GM12878 (cell line): Measurements from ENCODE around the gene MUC12. TPM values are rescaled to one million over a fixed set of nuclear protein-coding genes. Genes with fewer than 3 reads are reported as not detected.

Experiments
- DPF2 ChIP-seq: fragments of 450-650 bp; IDR thresholded peaks from 2 replicates; pipeline ENCODE4 v1.6.1; 2017; ENCODE audit warnings: mild to moderate bottlenecking
- EGR1 ChIP-seq, 2 experiments: IDR thresholded peaks; 1 replicate in 1 of 2; 2 replicates in 1 of 2; pipeline ENCODE4 v1.6.1; 2011 to 2012; ENCODE audit warnings: low read depth in 2 of 2, low read length in 2 of 2, borderline replicate concordance in 1 of 2, mild to moderate bottlenecking in 1 of 2, moderate library complexity in 1 of 2
- ELK1 ChIP-seq: IDR thresholded peaks from 2 replicates; pipeline ENCODE4 v1.6.1; 2012; ENCODE audit warnings: low read depth, low read length, improper control_type of control experiment
- IKZF1 ChIP-seq: fragments of 450-650 bp; conservative IDR thresholded peaks from 2 replicates; pipeline ENCODE4 v1.6.1; 2017; ENCODE audit warnings: antibody characterized with exemption, mild to moderate bottlenecking
- MTA2 ChIP-seq: fragments of 450-650 bp; IDR thresholded peaks from 2 replicates; pipeline ENCODE4 v1.6.1; 2016; ENCODE audit warnings: low read depth, mild to moderate bottlenecking, moderate library complexity
- NFXL1 ChIP-seq: fragments of 450-650 bp; IDR thresholded peaks from 2 replicates; pipeline ENCODE4 v1.6.1; 2017; ENCODE audit warnings: antibody characterized with exemption, mild to moderate bottlenecking, borderline replicate concordance
- NR2C2 ChIP-seq: IDR thresholded peaks from 2 replicates; pipeline ENCODE4 v1.6.1; 2011; ENCODE audit warnings: borderline replicate concordance, low read depth; ENCODE audit not compliant: control insufficient read depth, insufficient read length
- POU2F2 ChIP-seq: IDR thresholded peaks from 3 replicates; pipeline ENCODE4 v1.6.1; 2011; ENCODE audit warnings: low read depth, mild to moderate bottlenecking, low read length, borderline replicate concordance
- SIX5 ChIP-seq: IDR thresholded peaks from 2 replicates; pipeline ENCODE4 v1.6.1; 2011; ENCODE audit warnings: mild to moderate bottlenecking, low read depth, low read length, moderate library complexity; ENCODE audit not compliant: severe bottlenecking
- SPI1 ChIP-seq: IDR thresholded peaks from 2 replicates; pipeline ENCODE4 v1.6.1; 2011; ENCODE audit warnings: low read depth, mild to moderate bottlenecking, low read length, moderate library complexity, borderline replicate concordance; ENCODE audit not compliant: insufficient read depth
- ZBTB40 ChIP-seq: fragments of 450-650 bp; IDR thresholded peaks from 2 replicates; pipeline ENCODE4 v1.6.1; 2016; ENCODE audit warnings: mild to moderate bottlenecking, moderate library complexity, borderline replicate concordance
- polyA plus RNA-seq, 11 experiments: library from polyadenylated mRNA; depleted of rRNA in 4 of 11; unstranded in 6 of 11; stranded (reverse) in 5 of 11; fragments of >200 nt; fragmentation: Nextera tagmentation in 4 of 11; fragmentation: Illumina TruSeq in 1 of 11; extraction: Ambion mirVana in 4 of 11; extraction: Trizol in 1 of 11; gene quantifications; 1 replicate in 1 of 11; 2 replicates in 10 of 11; pipeline versions ENCODE4 v1.2.1 to v1.2.3, GENCODE V29; 2011 to 2016; ENCODE audit warnings: inconsistent platforms in 2 of 11, missing spikeins in 2 of 11, low read depth in 1 of 11
- total RNA-seq, 4 experiments: library from RNA; depleted of rRNA in 3 of 4; stranded (reverse); fragments of >200 nt in 3 of 4; fragmentation: Illumina TruSeq in 1 of 4; extraction: Trizol in 1 of 4; gene quantifications; 2 replicates each; pipeline versions ENCODE4 v1.2.1 to v1.2.3, GENCODE V29; 2013 to 2021
- TF ChIP-seq, protein P1 (sequence below): fragments of 450-650 bp; IDR thresholded peaks from 2 replicates; pipeline ENCODE4 v1.6.1; 2017; ENCODE audit warnings: low read depth, mild to moderate bottlenecking, moderate library complexity
- TF ChIP-seq, protein P2 (sequence below): fragments of 450-650 bp; formaldehyde crosslinking; IDR thresholded peaks from 2 replicates; pipeline ENCODE4 v1.5.0; 2022; ENCODE audit warnings: mild to moderate bottlenecking, missing genetic modification characterization

MUC12 gene
- total and polyA plus RNA-seq, 10 of the 15 experiments (the other 5 are each of a cell fraction or from before 2014, with no cell fraction given) = 1.7 to 4.5 (median 2.6) TPM

DNA sequence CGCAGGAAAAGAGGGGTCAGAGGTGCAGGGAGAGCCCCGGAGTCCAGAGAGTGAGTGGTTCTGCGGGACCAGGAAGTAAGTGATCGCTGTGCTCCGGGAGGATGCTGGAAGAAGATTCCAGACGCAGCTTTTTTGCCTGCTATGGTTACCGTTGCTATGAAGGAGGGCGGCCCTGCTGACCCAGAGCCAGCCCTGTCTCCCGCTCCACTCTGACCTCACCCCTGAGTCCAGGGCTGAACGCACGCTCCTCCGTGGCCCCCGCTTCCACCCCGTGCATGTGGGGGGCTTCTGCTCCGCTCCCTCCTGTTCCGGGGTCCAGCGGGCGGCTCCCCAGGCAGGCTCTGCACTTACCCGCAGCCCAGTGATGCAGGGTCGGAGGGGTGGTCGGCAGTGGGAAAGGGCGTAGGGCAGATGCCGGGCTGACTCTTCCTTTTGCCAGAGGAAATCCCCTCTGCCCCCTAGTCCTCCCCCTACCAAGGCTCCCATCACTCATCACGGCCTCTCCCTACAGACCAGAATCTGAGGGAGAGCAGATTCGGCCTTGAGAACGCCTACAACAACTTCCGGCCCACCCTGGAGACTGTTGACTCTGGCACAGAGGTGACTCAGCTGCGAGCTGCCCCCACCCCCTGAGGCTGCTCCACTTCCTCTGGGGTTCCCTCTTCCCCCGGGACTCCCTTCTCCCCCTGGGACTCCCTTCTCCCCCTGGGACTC, 47.9 kb downstream of the MUC12 start (continued):
- TF ChIP-seq EGR1 (IDR thresholded peaks at IDR 0.05; ENCODE audit: borderline replicate concordance in 1 of 2, low read depth in 2 of 2, low read length in 2 of 2) (peak in 1 of 2 experiments; percentile 58; a peak in 1 of 3 replicates), DPF2 (peak; percentile 82; the same call in 1 of the 2 replicates), SIX5 (peak; percentile 3), POU2F2 (peak; percentile 33; the same call in 1 of the 3 replicates), ZBTB40 (peak; percentile 51; the same call in 1 of the 2 replicates), NR2C2 (no peak), MTA2 (no peak), ELK1 (peak; percentile 69), IKZF1 (peak; percentile 81), NFXL1 (no peak), SPI1 (peak; percentile 66; the same call in 1 of the 2 replicates)
- TF ChIP-seq, protein P1, sequence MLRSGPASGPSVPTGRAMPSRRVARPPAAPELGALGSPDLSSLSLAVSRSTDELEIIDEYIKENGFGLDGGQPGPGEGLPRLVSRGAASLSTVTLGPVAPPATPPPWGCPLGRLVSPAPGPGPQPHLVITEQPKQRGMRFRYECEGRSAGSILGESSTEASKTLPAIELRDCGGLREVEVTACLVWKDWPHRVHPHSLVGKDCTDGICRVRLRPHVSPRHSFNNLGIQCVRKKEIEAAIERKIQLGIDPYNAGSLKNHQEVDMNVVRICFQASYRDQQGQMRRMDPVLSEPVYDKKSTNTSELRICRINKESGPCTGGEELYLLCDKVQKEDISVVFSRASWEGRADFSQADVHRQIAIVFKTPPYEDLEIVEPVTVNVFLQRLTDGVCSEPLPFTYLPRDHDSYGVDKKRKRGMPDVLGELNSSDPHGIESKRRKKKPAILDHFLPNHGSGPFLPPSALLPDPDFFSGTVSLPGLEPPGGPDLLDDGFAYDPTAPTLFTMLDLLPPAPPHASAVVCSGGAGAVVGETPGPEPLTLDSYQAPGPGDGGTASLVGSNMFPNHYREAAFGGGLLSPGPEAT = 0 out of 2 replicates have a peak, but pooled peaks have one; percentile 58
- TF ChIP-seq, protein P2, sequence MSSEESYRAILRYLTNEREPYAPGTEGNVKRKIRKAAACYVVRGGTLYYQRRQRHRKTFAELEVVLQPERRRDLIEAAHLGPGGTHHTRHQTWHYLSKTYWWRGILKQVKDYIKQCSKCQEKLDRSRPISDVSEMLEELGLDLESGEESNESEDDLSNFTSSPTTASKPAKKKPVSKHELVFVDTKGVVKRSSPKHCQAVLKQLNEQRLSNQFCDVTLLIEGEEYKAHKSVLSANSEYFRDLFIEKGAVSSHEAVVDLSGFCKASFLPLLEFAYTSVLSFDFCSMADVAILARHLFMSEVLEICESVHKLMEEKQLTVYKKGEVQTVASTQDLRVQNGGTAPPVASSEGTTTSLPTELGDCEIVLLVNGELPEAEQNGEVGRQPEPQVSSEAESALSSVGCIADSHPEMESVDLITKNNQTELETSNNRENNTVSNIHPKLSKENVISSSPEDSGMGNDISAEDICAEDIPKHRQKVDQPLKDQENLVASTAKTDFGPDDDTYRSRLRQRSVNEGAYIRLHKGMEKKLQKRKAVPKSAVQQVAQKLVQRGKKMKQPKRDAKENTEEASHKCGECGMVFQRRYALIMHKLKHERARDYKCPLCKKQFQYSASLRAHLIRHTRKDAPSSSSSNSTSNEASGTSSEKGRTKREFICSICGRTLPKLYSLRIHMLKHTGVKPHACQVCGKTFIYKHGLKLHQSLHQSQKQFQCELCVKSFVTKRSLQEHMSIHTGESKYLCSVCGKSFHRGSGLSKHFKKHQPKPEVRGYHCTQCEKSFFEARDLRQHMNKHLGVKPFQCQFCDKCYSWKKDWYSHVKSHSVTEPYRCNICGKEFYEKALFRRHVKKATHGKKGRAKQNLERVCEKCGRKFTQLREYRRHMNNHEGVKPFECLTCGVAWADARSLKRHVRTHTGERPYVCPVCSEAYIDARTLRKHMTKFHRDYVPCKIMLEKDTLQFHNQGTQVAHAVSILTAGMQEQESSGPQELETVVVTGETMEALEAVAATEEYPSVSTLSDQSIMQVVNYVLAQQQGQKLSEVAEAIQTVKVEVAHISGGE (CRISPR knock-in tag) = no peak
